ENCODE results near the gene KIT. TPM values are rescaled to one million over a fixed set of nuclear protein-coding genes. Genes with fewer than 3 reads are reported as not detected.

The KIT gene
- total RNA-seq: 41.9 TPM

DNA sequence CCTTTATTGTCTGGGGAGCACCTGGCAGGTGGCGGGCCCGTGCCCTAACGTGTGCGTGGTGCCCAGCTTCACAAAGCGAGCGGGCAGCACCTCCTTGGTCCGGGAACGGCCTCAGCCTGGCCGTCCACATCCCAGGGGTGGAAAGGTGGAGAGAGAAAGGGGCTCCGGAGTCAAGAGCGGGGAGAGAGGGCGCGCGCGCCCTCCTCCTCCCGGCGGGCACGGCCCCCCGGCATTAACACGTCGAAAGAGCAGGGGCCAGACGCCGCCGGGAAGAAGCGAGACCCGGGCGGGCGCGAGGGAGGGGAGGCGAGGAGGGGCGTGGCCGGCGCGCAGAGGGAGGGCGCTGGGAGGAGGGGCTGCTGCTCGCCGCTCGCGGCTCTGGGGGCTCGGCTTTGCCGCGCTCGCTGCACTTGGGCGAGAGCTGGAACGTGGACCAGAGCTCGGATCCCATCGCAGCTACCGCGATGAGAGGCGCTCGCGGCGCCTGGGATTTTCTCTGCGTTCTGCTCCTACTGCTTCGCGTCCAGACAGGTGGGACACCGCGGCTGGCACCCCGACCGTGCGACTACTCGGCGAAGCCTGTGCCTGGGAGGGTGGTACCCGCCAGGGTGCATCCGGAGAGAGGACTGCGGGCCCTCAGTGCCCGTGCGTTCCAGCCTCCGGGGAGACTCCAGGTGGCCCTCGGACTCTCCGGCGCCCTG, at the start of gene KIT:
TSS of gene KIT (plus strand) at position 407 of the 701 bp plus-strand sequence. CDS start at position 465, 58 bp downstream.

